Fibroblast of pulmonary artery (primary cell): ENCODE measurements around the gene C10orf62.

ENCODE experiments used
- DNase-seq: peaks from one replicate; pipeline ENCODE4 v3.0.0-alpha.2; 2010; ENCODE audit warnings: low read depth
- H3K4me3 ChIP-seq: replicated peaks from 2 replicates; pipeline ENCODE4 v1.5.1; 2011; ENCODE audit warnings: low read depth, mild to moderate bottlenecking, control low read depth, low read length, moderate library complexity
- TF ChIP-seq, protein P1 (sequence below): IDR thresholded peaks from 2 replicates; pipeline ENCODE4 v1.5.1; 2011; ENCODE audit warnings: mild to moderate bottlenecking, control low read depth, low read length, inconsistent platforms; ENCODE audit errors: missing control alignments

The C10orf62 gene

DNA sequence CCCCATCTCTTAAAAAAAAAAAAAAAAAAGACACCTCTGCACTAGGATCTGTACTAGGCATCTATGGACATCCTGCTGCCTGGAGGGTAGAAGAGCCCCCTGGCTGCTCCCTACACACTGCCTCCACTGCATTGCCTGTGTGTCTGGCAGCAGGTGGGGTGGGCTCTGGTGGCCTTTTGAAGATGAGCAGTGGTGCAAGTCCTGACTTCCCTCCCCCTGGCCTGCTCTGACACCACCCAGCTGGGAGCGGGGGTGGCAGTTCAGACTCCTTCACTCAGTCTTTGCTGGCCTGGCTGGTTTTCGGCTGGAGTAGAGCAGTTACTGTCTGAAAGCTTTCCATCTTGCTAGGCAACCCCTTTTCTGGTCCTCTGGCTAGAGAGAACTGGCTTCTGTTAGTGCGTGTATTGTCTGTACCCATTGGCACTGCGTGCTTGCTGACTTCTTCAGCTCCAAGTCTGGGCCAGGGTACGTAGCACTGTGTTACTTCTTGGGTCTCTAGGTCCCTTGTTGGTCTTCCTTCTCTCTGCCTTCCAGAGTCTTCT, 17.6 kb downstream of the C10orf62 start:
- DNase-seq: no peak
- H3K4me3 ChIP-seq: no peak overlapping the region
- TF ChIP-seq, protein P1, sequence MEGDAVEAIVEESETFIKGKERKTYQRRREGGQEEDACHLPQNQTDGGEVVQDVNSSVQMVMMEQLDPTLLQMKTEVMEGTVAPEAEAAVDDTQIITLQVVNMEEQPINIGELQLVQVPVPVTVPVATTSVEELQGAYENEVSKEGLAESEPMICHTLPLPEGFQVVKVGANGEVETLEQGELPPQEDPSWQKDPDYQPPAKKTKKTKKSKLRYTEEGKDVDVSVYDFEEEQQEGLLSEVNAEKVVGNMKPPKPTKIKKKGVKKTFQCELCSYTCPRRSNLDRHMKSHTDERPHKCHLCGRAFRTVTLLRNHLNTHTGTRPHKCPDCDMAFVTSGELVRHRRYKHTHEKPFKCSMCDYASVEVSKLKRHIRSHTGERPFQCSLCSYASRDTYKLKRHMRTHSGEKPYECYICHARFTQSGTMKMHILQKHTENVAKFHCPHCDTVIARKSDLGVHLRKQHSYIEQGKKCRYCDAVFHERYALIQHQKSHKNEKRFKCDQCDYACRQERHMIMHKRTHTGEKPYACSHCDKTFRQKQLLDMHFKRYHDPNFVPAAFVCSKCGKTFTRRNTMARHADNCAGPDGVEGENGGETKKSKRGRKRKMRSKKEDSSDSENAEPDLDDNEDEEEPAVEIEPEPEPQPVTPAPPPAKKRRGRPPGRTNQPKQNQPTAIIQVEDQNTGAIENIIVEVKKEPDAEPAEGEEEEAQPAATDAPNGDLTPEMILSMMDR: no peak

DNA sequence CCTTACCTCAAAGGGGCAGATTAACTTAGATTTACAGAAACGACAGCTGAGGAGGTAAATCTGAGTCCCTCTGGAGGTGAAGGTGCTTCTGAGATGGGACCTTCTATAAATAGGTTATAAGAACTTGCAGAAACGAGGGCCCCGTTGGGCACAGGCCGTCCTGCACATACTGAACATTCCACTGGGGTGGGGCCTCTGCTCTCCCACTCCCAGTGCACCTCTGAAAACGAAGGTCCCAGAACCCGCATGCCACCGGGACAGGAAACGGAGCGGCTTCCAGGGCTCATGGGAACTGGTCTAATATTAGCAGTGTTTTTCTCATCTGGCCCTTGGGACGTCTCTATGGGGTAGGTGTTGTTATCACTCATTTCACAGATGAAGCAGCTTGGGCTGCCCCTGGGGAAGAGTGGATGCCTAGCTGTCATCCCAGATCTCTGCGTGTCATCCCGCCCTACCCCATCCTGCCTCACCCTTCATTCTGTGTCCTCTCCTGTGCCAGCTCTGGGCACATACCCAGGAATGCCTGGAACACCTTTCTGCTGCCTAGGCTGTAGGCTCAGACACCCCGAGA, 19.6 kb downstream of the C10orf62 start:
- no peak overlapping the region for H3K4me3 ChIP-seq
- no peak for DNase-seq
- TF ChIP-seq, protein P1: no peak

DNA sequence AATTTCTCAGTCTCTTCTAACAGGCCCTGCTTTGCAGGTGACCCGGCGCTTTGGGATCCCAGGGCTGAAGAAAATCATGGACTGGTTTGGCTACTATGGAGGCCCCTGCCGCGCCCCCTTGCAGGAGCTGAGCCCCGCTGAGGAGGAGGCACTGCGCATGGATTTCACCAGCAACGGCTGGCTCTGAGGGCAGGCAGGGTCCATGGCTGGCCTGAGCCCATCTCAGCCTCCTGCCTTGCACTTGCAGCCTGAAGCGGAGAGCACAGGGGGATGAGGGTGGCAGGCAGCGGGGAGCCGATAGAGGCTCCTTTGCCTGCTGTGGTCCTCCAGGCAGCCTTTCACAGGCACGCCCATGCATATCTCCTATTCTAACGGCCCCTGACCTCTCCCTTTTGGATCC, 22.0 kb downstream of the C10orf62 start:
- TF ChIP-seq, protein P1: no peak
- H3K4me3 ChIP-seq: no peak overlapping the region
- DNase-seq: no peak

DNA sequence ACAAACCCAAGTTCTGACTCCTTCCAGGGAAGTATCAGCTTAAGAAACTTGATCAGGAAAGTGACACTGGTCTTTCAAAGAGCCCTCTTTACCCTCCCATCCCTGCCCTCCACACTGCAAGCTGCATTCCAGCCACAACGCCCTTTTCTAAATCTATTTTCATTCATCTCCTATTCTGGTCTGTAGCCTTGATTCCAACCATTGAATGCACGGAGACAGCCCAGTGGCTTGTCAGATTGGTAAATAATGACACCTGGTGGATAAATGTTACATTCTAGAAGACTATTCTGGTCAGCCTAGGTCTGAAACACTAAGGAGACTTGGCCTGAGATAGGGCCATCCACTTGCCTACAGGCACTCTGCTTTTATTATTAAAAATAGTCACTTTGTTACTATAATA, 22.9 kb downstream of the C10orf62 start:
- DNase-seq: peak; percentile 76
- no peak overlapping the region for H3K4me3 ChIP-seq
- TF ChIP-seq, protein P1: peak; percentile 42

DNA sequence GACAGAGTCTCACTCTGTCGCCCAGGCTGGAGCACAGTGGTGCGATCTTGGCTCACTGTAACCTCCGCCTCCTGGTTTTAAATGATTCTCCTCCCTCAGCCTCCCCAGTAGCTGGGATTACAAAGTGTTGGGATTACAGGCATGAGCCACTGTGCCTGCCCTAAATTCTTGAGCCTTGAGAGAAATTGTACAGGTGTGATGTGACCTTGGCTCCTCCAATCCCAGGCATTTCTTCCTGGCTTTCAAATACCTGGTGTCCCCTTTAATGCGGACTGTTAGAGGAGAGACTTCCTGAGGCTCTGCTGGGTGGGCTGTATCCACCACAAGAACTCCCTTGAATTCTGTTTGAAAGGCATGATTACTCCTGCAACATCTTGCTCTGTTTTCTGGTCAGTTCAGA, 28.8 kb downstream of the C10orf62 start:
- TF ChIP-seq, protein P1: no peak
- no peak for DNase-seq
- H3K4me3 ChIP-seq: no peak overlapping the region

DNA sequence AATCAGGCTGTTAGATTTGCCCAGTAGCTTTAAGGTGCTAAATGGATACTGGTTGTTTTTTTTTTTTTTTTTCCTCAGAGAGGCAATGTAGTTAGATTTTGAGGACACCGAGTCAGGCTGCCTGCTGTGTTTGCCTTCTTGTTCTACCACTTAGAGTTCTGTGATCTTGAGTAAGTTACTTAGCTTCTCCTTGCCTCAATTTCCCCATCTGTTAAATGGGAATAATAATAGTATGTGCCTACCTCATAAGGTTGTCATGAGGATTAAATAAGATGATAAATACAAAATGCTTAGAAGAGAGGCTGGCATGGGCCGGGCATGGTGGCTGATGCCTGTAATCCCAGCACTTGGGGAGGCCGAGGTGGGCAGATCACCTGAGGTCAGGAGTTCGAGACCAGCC, 29.2 kb downstream of the C10orf62 start:
- no peak for DNase-seq
- TF ChIP-seq, protein P1: no peak
- no peak overlapping the region for H3K4me3 ChIP-seq

DNA sequence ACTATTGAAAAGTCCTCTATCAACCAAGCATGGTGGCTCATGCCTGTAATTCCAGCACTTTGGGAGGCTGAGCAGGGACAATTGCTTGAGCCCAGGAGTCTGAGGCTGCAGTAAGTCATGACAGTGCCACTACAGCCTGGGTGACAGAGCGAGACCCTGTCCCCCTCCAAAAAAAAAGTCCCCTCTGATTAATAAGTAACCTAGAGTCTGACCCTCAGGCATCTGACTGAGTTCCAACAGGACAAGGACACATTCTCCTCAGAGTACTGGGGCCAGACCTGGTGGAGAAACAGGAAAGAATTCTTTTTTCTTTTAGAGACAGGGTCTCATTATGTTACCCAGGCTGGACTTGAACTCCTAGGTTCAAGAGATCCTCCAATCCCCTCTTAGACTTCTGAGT, 33.8 kb downstream of the C10orf62 start:
- TF ChIP-seq, protein P1: no peak
- DNase-seq: no peak

More for the DNA sequence above, 33.8 kb downstream of the C10orf62 start:
- H3K4me3 ChIP-seq: no peak overlapping the region
